ENCODE measurements around the gene ABI1.

Gene ABI1

DNA sequence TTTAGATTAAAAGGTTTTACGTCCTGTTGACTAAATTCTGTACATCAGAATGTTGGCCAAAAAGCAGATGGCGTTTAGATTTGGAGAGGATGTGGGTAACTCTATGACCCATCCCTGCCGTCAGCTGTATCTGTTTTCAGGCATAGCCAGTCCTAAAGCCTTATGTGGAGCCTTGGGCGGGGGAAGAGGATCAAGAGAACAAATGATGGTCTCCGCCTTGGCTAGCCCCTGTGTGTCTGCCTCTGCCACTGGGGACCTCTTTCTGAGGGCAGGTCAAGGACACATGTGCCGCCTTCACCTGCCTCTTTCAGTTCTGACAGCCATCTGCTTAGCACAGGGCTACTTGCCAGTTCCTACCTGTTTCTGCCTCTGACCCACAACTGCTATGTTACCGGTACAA is 139.2 kb downstream of the ABI1 start:
- in situ Hi-C loops (cut with MboI; ENCODE audit: low sequenced_read_pairs): no loop called here

DNA sequence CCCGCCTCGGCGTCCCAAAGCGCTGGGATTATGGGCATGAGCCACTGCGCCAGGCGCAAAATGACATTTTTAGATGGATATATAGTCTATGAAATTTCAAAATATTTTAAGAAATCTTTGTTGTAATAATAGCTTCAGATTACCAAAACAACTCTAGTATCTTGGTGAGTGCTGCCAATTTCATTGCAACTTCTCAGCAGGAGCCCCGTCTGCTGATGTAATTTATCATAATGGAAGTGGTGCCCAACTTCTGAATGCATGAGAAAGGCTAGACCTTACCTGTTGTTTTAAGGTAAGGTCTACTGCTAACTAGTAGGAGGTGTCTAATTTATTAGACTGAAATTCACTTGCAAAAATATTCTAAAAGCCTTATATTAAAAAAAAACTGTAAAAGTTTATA is 143.3 kb downstream of the ABI1 start:
- in situ Hi-C loops (cut with MboI; ENCODE audit: low sequenced_read_pairs): no loop called here

DNA sequence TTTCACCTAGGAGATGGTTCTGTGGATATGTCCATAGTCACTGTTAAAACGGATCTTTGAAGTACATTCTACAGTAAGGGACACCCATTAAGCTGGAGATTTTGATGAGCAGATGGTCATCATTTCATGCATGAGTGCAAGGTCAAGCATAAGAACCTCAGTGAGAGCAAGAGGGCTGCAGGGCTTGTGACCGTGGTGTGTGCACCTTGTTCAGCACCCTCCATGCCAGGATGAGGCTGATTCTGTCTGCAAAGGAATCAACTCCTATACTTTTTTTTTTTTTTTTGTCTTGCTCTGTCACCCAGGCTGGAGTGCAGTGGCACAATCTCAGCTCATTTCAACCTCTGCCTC is 145.6 kb downstream of the ABI1 start:
- in situ Hi-C loops (cut with MboI; ENCODE audit: low sequenced_read_pairs): no loop called here

DNA sequence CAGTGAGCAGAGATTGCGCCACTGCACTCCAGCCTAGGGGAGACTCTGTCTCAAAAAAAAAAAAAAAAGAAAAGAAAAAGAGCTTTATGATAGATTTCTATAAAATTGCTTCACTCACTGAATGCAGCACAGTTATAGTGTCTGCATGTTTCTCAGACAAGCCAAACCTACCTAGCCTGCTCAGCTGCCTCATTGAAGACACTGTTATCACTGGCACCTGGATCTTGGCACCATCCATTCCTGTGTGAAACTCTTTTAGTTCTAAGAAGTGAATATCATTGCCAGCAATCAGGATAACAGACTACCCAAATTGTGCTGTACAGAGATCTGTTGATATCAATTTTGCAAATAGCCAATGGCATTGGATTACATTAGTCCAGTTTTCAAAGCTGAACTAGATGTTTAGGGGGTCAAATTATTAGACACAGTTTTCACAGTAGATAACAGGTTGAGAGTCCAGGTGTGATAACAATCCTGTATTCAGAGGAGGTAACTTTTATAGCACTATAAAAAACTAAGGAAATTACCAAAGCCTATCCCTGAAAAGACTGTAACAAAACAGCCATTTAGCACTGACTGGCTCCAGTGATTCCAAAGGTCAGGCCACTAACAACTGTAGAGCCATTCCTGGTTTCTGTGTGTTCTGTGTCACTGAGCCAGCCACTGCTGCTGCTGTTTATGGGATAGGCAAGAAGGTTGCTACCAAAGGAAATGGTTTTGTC is 146.2 kb downstream of the ABI1 start:
- in situ Hi-C loops (cut with MboI; ENCODE audit: low sequenced_read_pairs): no loop called here

DNA sequence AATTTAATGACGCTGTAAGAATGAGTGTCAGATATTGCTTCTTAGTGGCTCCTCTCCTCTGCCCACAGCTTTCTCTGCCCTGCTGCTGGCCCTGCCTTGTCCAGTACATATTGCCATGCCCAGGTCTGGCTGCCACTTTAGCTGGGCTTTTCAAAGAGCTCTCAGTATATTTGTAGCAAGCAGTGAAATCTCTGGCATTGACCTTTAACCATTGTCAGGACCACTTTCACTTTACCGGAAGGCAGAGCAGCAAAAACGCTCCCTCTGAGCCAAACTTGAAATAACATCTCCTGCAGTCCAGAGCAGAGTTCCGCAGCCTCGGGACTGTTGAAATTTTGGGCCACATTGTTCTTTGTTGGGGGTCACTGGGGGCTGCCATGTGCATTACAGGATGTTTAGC is 149.4 kb downstream of the ABI1 start:
- in situ Hi-C loops (cut with MboI; ENCODE audit: low sequenced_read_pairs): no loop called here

DNA sequence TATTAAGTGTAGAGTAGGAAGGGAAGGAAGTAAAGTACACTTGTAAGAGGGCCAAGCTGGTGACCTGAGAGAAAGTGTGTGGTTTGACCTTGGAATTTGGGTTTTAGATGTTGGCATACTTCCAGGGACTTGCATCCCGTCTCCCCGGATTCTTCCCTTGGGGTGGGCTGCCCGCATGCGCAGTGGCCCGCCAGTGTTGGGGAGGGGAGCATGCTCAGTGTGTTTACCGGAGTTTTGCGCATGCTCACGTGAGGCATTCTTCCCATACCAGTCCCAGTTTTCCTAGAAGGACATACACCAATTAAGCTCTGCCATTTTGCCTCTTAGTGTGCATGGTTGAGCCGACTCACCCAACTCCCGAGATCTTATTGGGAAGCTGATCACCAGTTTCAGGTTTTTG is 153.8 kb downstream of the ABI1 start:
- in situ Hi-C loops (cut with MboI; ENCODE audit: low sequenced_read_pairs): no loop called here

DNA sequence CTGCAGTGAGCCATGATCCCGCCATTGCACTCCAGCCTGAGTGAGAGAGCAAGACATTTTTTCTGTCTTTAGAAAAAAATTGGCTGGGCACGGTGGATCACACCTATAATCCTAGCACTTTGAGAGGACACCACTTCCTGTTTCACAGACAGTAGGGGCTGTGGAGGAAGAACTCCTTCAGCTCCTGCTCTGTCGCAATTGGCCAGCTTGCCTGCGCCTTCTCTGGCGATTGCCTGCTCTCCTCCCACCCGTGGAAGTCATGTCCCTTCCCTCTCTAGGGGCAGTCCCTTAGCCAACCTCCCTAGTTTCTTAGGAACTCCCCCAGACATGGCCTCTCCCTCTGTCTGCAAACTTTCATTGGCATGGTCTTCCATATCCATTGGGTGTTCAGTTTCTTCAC is 154.6 kb downstream of the ABI1 start:
- in situ Hi-C loops (cut with MboI; ENCODE audit: low sequenced_read_pairs): no loop called here

DNA sequence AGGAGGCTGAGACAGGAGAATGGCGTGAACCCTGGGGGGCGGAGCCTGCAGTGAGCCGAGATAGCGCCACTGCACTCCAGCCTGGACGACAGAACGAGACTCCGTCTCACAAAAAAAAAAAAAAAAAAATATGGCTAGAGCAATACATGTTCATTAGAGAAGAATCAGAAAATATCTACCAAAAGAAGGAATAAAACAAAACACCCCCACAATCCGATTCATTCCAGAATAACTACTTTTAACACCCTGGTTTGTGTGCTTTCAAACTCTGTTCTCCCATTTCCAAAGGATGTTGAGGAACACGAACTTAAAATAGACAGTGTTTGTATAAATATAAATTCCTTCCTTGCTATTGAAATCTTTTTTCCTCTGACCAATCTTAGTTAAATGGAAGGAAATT is 156.8 kb downstream of the ABI1 start:
- in situ Hi-C loops (cut with MboI; ENCODE audit: low sequenced_read_pairs): no loop called here

DNA sequence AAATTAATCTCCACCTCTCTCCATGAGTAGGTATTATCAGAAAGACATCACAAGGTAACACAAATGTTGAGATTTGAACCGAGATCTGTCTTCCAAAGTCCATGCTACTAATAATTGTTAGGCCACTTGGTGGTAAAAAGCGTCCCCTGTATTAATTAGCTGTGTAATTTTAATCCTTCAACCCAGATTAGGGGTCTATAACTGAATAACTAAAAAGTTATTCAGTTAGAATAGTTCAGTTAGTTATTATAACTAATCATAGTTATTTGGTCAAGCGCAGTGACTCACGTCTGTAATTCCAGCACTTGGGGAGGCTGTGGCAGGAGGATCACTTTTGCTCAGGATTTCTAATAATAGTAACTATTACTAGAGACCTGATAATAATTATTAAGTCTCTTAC is 157.7 kb downstream of the ABI1 start:
- in situ Hi-C loops (cut with MboI; ENCODE audit: low sequenced_read_pairs): no loop called here

DNA sequence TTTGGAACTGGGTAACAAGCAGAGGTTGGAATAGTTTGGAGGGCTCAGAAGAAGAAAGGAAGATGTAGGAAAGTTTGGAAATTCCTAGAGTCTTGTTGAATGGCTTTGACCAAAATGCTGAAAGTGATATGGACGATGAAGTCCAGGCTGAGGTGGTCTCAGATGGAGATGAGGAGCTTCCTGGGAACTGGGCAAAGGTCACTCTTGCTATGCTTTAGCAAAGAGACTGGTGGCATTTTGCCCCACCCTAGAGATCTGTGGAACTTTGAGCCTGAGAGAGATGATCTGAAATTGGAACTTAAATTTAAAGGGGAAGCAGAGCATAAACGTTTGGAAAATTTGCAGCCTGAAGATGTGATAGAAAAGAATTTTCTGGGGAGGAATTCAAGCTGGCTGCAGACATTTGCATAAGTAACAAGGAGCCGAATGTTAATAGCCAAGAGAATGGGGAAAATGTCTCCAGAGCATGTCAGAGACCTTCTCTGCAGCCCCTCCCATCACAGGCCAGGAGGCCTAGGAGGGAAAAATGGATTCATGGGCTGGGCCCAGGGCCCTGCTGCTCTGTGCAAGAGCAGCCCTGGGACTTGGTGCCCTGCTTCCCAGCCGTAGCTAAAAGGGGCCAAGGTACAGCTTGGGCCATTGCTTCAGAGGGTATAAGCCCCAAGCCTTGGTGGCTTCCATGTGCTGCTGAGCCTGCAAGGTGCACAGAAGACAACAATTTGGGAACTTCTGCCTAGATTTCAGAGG is 159.7 kb downstream of the ABI1 start:
- in situ Hi-C loops (cut with MboI; ENCODE audit: low sequenced_read_pairs): no loop called here

DNA sequence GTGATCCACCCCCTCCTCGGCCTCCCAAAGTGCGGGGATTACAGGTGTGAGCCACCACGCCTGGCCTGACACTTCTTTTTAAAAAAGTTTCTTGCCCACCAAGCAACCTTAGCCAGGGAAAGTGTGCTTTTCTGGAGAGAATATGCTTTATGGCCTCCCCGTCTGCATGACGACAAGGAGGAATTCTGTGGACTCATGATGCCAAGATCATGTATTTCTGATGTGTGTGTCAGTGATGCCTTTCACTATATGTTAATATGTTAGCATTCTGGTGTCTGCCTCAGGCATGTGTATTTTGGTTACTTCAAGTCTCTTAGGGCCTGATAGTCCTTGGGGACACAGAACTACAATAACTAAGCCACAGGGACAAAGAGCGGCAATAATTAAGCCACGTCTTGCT is 161.1 kb downstream of the ABI1 start:
- in situ Hi-C loops (cut with MboI; ENCODE audit: low sequenced_read_pairs): no loop called here

DNA sequence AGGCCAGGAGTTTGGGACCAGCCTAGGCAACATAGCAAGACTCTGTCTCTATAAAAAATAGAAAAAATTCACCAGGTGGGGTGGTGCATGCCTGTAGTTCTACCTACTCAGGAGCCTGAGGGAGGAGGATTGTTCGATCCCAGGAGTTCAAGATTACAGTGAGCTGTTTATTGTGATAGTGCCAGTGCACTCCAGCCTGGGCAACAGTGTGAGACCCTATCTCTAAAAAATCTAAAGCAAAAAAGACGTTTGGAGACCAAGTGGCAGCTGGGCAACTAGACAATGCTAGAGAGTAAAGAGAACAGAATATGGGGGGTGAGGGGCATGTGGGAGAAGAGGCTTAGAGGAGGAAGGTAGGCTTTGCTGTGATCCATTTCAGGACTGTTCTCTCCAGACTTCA is 161.8 kb downstream of the ABI1 start:
- in situ Hi-C loops (cut with MboI; ENCODE audit: low sequenced_read_pairs): no loop called here

DNA sequence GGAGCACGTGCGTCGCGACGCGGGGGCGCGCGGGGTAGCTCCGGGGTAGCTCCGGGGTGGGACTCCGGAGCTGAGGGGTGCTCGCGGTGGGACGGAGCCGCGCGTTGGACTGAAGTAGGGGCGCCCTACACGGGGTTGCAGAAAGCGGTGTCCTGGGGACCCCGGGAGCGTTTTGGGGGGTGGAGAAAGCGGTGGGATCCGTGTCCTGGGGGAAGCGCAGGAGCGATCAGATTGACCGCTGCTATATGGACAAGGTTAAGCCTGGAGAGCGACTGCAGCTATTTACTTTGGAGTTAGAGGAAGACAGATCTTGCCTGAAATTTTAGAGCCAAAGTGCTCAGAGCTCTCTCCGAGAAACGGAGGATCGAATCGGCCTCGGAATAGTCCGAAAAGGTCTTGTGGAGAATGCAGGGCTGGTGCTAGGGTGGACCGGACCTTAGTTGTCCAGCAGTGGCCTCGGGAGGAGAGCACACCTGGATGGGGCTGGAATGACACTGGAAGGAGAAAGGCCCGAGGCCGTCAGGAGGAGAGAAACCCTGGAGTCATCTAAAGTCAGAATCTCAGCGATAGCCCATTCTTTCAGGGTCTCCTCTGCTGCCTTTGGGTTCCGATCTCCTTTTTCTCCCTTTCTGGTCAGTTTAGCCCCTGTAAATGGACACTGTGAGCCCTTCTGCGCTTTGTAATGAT is 162.7 kb downstream of the ABI1 start:
- in situ Hi-C loops (cut with MboI; ENCODE audit: low sequenced_read_pairs): no loop called here

DNA sequence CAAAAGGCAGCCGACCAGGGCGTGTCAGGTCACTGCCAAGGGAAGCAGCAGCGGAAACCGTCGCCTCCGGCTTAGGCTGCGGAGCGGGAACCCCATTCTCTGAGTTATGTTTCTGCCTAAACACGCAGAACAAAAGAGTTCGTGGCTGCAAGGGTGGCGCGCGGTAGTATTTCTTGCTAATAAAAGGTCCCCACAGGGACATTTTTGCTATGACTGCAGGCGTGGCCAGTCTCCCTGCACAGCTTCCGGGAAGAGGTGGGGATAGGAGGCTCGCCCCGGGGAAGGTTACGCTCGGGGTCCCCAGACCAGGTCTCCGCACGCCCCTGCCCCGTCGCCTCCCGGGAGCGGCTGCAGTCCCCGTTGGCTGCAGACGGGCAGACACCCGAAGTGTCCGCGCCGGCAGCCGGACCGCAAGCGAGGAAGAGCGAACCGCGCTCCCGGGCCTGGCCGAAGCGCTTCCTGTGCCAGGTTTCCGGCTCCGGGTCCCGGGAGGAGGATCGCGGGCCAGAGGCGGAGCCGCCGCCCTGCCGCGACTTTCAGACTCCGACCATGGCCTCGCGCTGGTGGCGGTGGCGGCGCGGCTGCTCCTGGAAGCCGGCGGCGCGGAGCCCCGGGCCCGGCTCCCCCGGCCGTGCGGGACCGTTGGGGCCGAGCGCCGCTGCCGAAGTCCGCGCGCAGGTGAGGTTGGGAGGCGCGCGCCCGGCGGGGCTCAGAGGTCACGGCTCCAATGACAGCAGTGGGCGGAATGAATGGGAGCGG is 163.4 kb downstream of the ABI1 start, which contains the start of gene PDSS1:
TSS of gene PDSS1 (plus strand) at position 539 of the 759 bp plus-strand sequence. CDS start at position 550, 11 bp downstream.
- in situ Hi-C loops (cut with MboI; ENCODE audit: low sequenced_read_pairs): no loop called here

DNA sequence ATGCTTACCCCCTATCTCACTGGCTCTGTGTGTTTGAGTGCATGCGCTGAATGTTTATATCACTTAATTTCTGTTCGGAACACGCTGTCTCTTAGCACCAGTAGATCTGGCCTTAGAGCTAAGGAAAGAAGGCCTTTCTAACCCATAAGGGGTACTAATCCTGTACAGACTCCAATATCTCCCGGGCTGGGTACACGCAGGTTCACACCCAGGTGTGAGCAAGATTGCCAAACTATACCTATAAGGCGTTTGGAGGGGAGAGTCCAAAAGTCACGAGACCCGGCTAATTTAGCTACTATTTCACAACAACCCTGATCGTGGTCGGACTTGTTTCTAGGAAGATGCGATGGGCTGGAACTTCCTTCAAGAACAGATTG is 164.0 kb downstream of the ABI1 start:
- in situ Hi-C loops (cut with MboI; ENCODE audit: low sequenced_read_pairs): no loop called here
